Measurements from ENCODE around the gene FAM210A.

DNA sequence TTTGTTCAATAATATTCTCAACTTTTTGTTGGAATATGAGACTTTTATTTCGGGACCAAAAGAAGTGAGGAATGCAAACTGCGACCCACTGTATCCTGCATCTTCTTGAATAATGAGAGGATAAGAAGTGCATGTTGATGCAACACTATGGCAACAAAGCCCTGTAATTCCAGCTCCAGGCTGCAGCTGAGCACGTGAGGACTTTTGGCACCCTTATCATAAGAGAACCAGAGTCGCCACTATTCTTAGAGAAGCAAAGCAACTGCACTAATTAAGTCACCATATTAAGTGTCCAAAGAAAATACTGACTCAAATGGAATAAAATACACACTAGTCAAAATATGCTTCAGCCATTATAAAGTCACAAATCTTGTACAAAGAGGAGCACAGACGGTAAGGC, 65.8 kb downstream of the FAM210A start:
- TF ChIP-seq POLR2A (IDR thresholded peaks at IDR 0.05; ENCODE audit: low read length), result no peak
- TF ChIP-seq GATA1 (IDR thresholded peaks at IDR 0.05; ENCODE audit: low read depth, low read length), result no peak
